DND-41 (cell line): ENCODE results near the gene CDIPT.
A peak's percentile ranks its signal among the peaks of the same experiment; 100 is the strongest.

ENCODE experiments used
- ATAC-seq: fragments of 200-7000 bp; cut with Tn5 transposase; 3 replicates; pipeline ENCODE4 v1.9.1; 2021; ENCODE audit warnings: low read depth; ENCODE audit not compliant: insufficient read depth
- DNase-seq: peaks from one replicate; pipeline ENCODE4 v3.0.0-alpha.2; 2020
- H2AFZ ChIP-seq: 2 replicates; pipeline ENCODE4 v1.6.0; 2012; ENCODE audit warnings: low read depth, low read length
- H3K27ac ChIP-seq: 2 replicates; pipeline ENCODE4 v1.5.1; 2012; ENCODE audit warnings: low read length, inconsistent platforms
- H3K27me3 ChIP-seq: fragments of 200-600 bp; sonication (generic); 2 replicates; pipeline ENCODE4 v1.6.0; 2012; ENCODE audit warnings: low read length, mild to moderate bottlenecking, inconsistent platforms; ENCODE audit not compliant: insufficient read depth, poor library complexity
- H3K36me3 ChIP-seq: 2 replicates; pipeline ENCODE4 v1.5.1; 2012; ENCODE audit warnings: low read length, inconsistent platforms; ENCODE audit not compliant: insufficient read depth
- H3K4me1 ChIP-seq: 2 replicates; pipeline ENCODE4 v1.5.1; 2012; ENCODE audit warnings: mild to moderate bottlenecking, low read length; ENCODE audit not compliant: insufficient read depth
- H3K4me2 ChIP-seq: 2 replicates; pipeline ENCODE4 v1.6.0; 2012; ENCODE audit warnings: mild to moderate bottlenecking, moderate library complexity, low read length, inconsistent platforms; ENCODE audit not compliant: insufficient read depth
- H3K4me3 ChIP-seq, 2 experiments: fragments of 200-600 bp in 1 of 2; shearing (Covaris generic) in 1 of 2; 2 replicates each; pipeline ENCODE4 v1.5.1; 2012 to 2016; ENCODE audit warnings: inconsistent platforms in 2 of 2, low read length in 2 of 2, mild to moderate bottlenecking in 2 of 2, low read depth in 1 of 2, moderate library complexity in 1 of 2
- H3K79me2 ChIP-seq: 2 replicates; pipeline ENCODE4 v1.6.0; 2012; ENCODE audit warnings: low read length, inconsistent platforms; ENCODE audit not compliant: insufficient read depth
- H3K9ac ChIP-seq: 2 replicates; pipeline ENCODE4 v1.6.0; 2012; ENCODE audit warnings: low read depth, mild to moderate bottlenecking, inconsistent platforms, low read length, moderate library complexity
- H3K9me3 ChIP-seq: 2 replicates; pipeline ENCODE4 v1.5.1; 2012; ENCODE audit warnings: low read length, moderate library complexity, mild to moderate bottlenecking, inconsistent platforms; ENCODE audit not compliant: insufficient read depth, severe bottlenecking
- H4K20me1 ChIP-seq: 2 replicates; pipeline ENCODE4 v1.6.0; 2012; ENCODE audit warnings: low read length; ENCODE audit not compliant: insufficient read depth
- EZH2 ChIP-seq: IDR thresholded peaks from 3 replicates; pipeline ENCODE4 v1.6.1; 2012; ENCODE audit warnings: borderline replicate concordance, low read depth, mild to moderate bottlenecking, moderate library complexity, low read length, inconsistent platforms; ENCODE audit not compliant: severe bottlenecking
- TF ChIP-seq, protein P1 (sequence below): IDR thresholded peaks from 2 replicates; pipeline ENCODE4 v1.5.1; 2012; ENCODE audit warnings: borderline replicate concordance, low read length, moderate library complexity, mild to moderate bottlenecking; ENCODE audit not compliant: poor library complexity, severe bottlenecking; ENCODE audit errors: extremely low read depth

CDIPT gene

DNA sequence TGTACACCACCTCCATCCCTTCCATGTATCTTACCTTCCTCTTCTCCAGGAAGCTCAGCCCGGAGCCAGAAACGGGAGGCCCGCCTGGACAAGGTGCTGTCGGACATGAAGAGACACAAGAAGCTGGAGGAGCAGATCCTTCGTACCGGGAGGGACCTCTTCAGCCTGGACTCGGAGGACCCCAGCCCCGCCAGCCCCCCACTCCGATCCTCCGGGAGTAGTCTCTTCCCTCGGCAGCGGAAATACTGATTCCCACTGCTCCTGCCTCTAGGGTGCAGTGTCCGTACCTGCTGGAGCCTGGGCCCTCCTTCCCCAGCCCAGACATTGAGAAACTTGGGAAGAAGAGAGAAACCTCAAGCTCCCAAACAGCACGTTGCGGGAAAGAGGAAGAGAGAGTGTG is 43.5 kb downstream of the CDIPT start:
- ATAC-seq = no peak
- H3K36me3 ChIP-seq = peaks cover 32% of the 10 kb centered on the region
- H3K9ac ChIP-seq = peak overlapping the region; percentile 33; the same call in 1 of the 2 replicates
- peaks cover 45% of the 10 kb centered on the region for H3K4me1 ChIP-seq
- no peaks in the 10 kb centered on the region for H3K9me3 ChIP-seq
- peaks cover 31% of the 10 kb centered on the region for H4K20me1 ChIP-seq
- H3K79me2 ChIP-seq = peaks cover 41% of the 10 kb centered on the region
- H3K4me3 ChIP-seq = peak overlapping the region in 1 of 2 experiments; percentile 13; a peak in 1 of 4 replicates
- no peak overlapping the region; the same call in 1 of the 2 replicates for H3K27ac ChIP-seq
- TF ChIP-seq, protein P1, sequence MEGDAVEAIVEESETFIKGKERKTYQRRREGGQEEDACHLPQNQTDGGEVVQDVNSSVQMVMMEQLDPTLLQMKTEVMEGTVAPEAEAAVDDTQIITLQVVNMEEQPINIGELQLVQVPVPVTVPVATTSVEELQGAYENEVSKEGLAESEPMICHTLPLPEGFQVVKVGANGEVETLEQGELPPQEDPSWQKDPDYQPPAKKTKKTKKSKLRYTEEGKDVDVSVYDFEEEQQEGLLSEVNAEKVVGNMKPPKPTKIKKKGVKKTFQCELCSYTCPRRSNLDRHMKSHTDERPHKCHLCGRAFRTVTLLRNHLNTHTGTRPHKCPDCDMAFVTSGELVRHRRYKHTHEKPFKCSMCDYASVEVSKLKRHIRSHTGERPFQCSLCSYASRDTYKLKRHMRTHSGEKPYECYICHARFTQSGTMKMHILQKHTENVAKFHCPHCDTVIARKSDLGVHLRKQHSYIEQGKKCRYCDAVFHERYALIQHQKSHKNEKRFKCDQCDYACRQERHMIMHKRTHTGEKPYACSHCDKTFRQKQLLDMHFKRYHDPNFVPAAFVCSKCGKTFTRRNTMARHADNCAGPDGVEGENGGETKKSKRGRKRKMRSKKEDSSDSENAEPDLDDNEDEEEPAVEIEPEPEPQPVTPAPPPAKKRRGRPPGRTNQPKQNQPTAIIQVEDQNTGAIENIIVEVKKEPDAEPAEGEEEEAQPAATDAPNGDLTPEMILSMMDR = no peak
- TF ChIP-seq EZH2 = no peak
- no peak overlapping the region for H2AFZ ChIP-seq
- no peak for DNase-seq
- H3K4me2 ChIP-seq = peak overlapping the region; percentile 36
- H3K27me3 ChIP-seq = no peaks in the 10 kb centered on the region

DNA sequence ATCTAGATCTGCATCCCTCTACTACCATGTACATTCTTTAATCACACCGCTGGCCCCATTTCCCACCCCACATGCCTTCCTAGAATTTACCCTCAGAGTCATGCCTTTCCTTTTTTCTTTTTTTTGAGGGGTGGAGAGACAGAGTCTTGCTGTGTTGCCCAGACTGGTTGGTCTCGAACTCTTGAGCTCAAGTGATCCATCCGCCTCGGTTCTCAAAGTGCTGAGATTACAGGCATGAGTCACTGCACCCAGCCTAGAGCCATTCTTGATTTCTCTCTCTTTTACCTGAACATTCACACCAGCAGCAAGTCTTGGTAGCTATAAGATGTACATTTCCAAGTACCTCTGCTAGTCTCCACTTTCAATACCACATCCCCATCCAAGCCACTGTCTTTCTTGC is 44.9 kb downstream of the CDIPT start:
- peak overlapping the region; percentile 94 for H3K4me2 ChIP-seq
- peaks cover 32% of the 10 kb centered on the region for H3K36me3 ChIP-seq
- H3K79me2 ChIP-seq = peaks cover 45% of the 10 kb centered on the region
- H3K4me3 ChIP-seq = no peak overlapping the region
- DNase-seq (no peak), ATAC-seq (no peak)
- no peaks in the 10 kb centered on the region for H3K9me3 ChIP-seq
- H3K4me1 ChIP-seq = peaks cover 59% of the 10 kb centered on the region
- TF ChIP-seq, protein P1 = no peak
- TF ChIP-seq EZH2 = no peak
- H4K20me1 ChIP-seq = peaks cover 31% of the 10 kb centered on the region
- H3K27ac ChIP-seq = peak overlapping the region; percentile 18; the same call in 1 of the 2 replicates
- H3K9ac ChIP-seq = peak overlapping the region; percentile 95; the same call in 1 of the 2 replicates
- H2AFZ ChIP-seq = no peak overlapping the region
- H3K27me3 ChIP-seq = no peaks in the 10 kb centered on the region

DNA sequence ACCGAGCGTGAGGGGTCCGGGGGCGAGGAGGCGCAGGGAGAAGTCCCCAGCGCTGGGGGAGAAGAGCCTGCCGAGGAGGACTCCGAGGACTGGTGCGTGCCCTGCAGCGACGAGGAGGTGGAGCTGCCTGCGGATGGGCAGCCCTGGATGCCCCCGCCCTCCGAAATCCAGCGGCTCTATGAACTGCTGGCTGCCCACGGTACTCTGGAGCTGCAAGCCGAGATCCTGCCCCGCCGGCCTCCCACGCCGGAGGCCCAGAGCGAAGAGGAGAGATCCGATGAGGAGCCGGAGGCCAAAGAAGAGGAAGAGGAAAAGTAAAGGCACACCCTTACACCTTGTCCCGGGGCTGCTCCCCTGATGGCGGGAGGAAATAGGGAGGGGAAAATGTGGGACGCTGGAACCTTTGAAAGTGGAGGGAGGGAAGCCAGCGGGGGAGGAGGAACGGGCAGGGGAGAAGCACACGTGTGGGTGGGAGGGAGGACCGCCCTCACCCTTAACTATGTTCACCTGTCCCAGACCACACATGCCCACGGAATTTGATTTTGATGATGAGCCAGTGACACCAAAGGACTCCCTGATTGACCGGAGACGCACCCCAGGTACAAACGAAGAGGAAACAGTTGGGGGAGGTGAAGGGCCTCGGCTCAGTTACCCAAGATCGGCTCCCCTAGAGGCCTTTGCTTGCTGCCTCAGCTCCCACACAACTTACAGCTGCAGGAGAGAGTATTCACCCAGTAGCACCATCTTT is 46.2 kb downstream of the CDIPT start:
- H3K9ac ChIP-seq = peak overlapping the region; percentile 95
- no peaks in the 10 kb centered on the region for H3K27me3 ChIP-seq
- peak overlapping the region; percentile 68 to 79 for H3K4me3 ChIP-seq
- H4K20me1 ChIP-seq = peaks cover 31% of the 10 kb centered on the region
- H3K79me2 ChIP-seq = peaks cover 45% of the 10 kb centered on the region
- H3K4me2 ChIP-seq = peak overlapping the region; percentile 94
- peaks cover 32% of the 10 kb centered on the region for H3K36me3 ChIP-seq
- H2AFZ ChIP-seq = peak overlapping the region; percentile 94
- TF ChIP-seq, protein P1 = peak; percentile 54
- no peak for TF ChIP-seq EZH2
- ATAC-seq (peak; percentile 53), DNase-seq (peak; percentile 77)
- H3K9me3 ChIP-seq = no peaks in the 10 kb centered on the region
- peaks cover 61% of the 10 kb centered on the region for H3K4me1 ChIP-seq
- H3K27ac ChIP-seq = peak overlapping the region; percentile 99
